ENCODE measurements around the gene CYS1. TPM values are rescaled to one million over a fixed set of nuclear protein-coding genes. Genes with fewer than 3 reads are reported as not detected.
"Not testable (repeated sequence)": the region's sequence is repeated elsewhere in the genome, so short reads cannot be mapped to it uniquely, and the experiment has no call there.

CYS1 gene
- total RNA-seq, 2 experiments from 2014 or later, result 0.68 TPM; not detected in 1

DNA sequence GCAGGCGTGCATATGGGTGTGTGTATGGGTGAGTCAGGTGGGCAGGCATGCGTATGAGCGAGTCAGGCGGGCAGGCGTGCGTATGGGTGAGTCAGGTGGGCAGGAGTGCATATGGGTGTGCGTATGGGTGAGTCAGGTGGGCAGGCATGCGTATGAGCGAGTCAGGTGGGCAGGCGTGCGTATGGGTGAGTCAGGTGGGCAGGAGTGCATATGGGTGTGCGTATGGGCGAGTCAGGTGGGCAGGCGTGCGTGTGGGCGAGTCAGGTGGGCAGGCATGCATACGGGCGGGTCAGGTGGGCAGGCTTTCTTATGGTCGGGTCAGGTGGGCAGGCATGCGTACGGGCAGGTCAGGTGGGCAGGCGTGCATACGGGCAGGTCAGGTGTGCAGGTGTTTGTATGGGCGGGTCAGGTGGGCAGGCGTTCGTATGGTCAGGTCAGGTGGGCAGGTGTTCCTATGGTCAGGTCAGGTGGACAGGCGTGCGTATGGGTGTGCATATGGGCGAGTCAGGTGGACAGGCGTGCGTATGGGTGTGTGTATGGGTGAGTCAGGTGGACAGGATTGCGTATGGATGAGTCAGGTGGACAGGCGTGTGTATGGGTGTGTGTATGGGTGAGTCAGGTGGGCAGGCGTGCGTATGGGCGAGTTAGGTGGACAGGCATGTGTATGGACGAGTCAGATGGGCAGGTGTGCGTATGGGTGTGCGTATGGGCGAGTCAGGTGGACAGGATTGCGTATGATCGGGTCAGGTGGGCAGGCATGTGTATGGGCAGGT lies 65.6 kb downstream of the CYS1 start:
- Histone ChIP-seq H2AFZ (ENCODE audit: low read length) (no peak overlapping the region), H3K4me3 (ENCODE audit: low read depth, low read length, poor library complexity, severe bottlenecking) (no peak overlapping the region), H4K20me1 (ENCODE audit: insufficient read depth, low read length) (no peaks in the 10 kb centered on the region), H3K9me3 (ENCODE audit: low read length) (no peaks in the 10 kb centered on the region), H3K27ac (ENCODE audit: low read depth, low read length, poor library complexity, severe bottlenecking) (no peak overlapping the region), H3K4me1 (ENCODE audit: insufficient read depth, low read length, poor library complexity, severe bottlenecking) (no peaks in the 10 kb centered on the region), H3K79me2 (ENCODE audit: insufficient read depth, low read depth, low read length) (no peaks in the 10 kb centered on the region), H3K36me3 (ENCODE audit: insufficient read depth, low read length) (no peaks in the 10 kb centered on the region), H3K4me2 (ENCODE audit: low read length) (no peak overlapping the region), H3K9me2 (ENCODE audit: insufficient read depth, low read length) (no peaks in the 10 kb centered on the region)
- CTCF ChIA-PET (ENCODE audit: unreplicated experiment), result no interaction called here
- intact Hi-C loops (cut with micrococcal nuclease; ENCODE audit: unreplicated experiment), result no loop called here
- BruUV-seq (replicated peaks), result no TSS peak
- TF ChIP-seq, protein P1, sequence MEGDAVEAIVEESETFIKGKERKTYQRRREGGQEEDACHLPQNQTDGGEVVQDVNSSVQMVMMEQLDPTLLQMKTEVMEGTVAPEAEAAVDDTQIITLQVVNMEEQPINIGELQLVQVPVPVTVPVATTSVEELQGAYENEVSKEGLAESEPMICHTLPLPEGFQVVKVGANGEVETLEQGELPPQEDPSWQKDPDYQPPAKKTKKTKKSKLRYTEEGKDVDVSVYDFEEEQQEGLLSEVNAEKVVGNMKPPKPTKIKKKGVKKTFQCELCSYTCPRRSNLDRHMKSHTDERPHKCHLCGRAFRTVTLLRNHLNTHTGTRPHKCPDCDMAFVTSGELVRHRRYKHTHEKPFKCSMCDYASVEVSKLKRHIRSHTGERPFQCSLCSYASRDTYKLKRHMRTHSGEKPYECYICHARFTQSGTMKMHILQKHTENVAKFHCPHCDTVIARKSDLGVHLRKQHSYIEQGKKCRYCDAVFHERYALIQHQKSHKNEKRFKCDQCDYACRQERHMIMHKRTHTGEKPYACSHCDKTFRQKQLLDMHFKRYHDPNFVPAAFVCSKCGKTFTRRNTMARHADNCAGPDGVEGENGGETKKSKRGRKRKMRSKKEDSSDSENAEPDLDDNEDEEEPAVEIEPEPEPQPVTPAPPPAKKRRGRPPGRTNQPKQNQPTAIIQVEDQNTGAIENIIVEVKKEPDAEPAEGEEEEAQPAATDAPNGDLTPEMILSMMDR (conservative IDR thresholded peaks at IDR 0.05; ENCODE audit: low read length), result no peak
- no peak for TF ChIP-seq EZH2phosphoT487 (IDR thresholded peaks at IDR 0.05; ENCODE audit: borderline replicate concordance, low read depth, low read length)
- POLR2A ChIA-PET, result no interaction called here
- no peak for DNase-seq (ENCODE audit: low spot score)

GRCh38 chr2:10013651-10014417 lies 66.4 kb downstream of the CYS1 start:
- H4K20me1 ChIP-seq (ENCODE audit: insufficient read depth, low read length); H3K4me3 ChIP-seq (ENCODE audit: low read depth, low read length, poor library complexity, severe bottlenecking); H3K4me1 ChIP-seq (ENCODE audit: insufficient read depth, low read length, poor library complexity, severe bottlenecking); H3K9me2 ChIP-seq (ENCODE audit: insufficient read depth, low read length); intact Hi-C loops (cut with micrococcal nuclease; ENCODE audit: unreplicated experiment); H3K36me3 ChIP-seq (ENCODE audit: insufficient read depth, low read length); H3K9me3 ChIP-seq (ENCODE audit: low read length); POLR2A ChIA-PET; H3K79me2 ChIP-seq (ENCODE audit: insufficient read depth, low read depth, low read length); BruUV-seq (replicated peaks); DNase-seq (ENCODE audit: low spot score); CTCF ChIA-PET (ENCODE audit: unreplicated experiment); H3K27ac ChIP-seq (ENCODE audit: low read depth, low read length, poor library complexity, severe bottlenecking); H2AFZ ChIP-seq (ENCODE audit: low read length); H3K4me2 ChIP-seq (ENCODE audit: low read length): not testable (repeated sequence)

- Histone ChIP-seq H2AFZ (ENCODE audit: low read length) (no peak overlapping the region), H3K4me2 (ENCODE audit: low read length) (no peak overlapping the region), H3K79me2 (ENCODE audit: insufficient read depth, low read depth, low read length) (no peaks in the 10 kb centered on the region), H3K36me3 (ENCODE audit: insufficient read depth, low read length) (no peaks in the 10 kb centered on the region), H3K9me3 (ENCODE audit: low read length) (no peaks in the 10 kb centered on the region), H3K4me1 (ENCODE audit: insufficient read depth, low read length, poor library complexity, severe bottlenecking) (no peaks in the 10 kb centered on the region), H3K9me2 (ENCODE audit: insufficient read depth, low read length) (no peaks in the 10 kb centered on the region), H4K20me1 (ENCODE audit: insufficient read depth, low read length) (no peaks in the 10 kb centered on the region), H3K27ac (ENCODE audit: low read depth, low read length, poor library complexity, severe bottlenecking) (no peak overlapping the region), H3K4me3 (ENCODE audit: low read depth, low read length, poor library complexity, severe bottlenecking) (no peak overlapping the region)
- no peak for DNase-seq (ENCODE audit: low spot score)
- BruUV-seq (replicated peaks), result no TSS peak
- ChIA-PET POLR2A (no interaction called here), CTCF (ENCODE audit: unreplicated experiment) (no interaction called here)
- TF ChIP-seq, protein P1 (conservative IDR thresholded peaks at IDR 0.05; ENCODE audit: low read length), result no peak
- no peak for TF ChIP-seq EZH2phosphoT487 (IDR thresholded peaks at IDR 0.05; ENCODE audit: borderline replicate concordance, low read depth, low read length)
- intact Hi-C loops (cut with micrococcal nuclease; ENCODE audit: unreplicated experiment), result no loop called here
Observed at GRCh38 chr2:10012963-10013461, 67.2 kb downstream of the CYS1 start.

- H3K79me2 ChIP-seq (ENCODE audit: insufficient read depth, low read depth, low read length); DNase-seq (ENCODE audit: low spot score); POLR2A ChIA-PET; H3K27ac ChIP-seq (ENCODE audit: low read depth, low read length, poor library complexity, severe bottlenecking); H3K9me3 ChIP-seq (ENCODE audit: low read length); H2AFZ ChIP-seq (ENCODE audit: low read length); H4K20me1 ChIP-seq (ENCODE audit: insufficient read depth, low read length); H3K9me2 ChIP-seq (ENCODE audit: insufficient read depth, low read length); BruUV-seq (replicated peaks); H3K4me2 ChIP-seq (ENCODE audit: low read length); H3K36me3 ChIP-seq (ENCODE audit: insufficient read depth, low read length); CTCF ChIA-PET (ENCODE audit: unreplicated experiment); H3K4me1 ChIP-seq (ENCODE audit: insufficient read depth, low read length, poor library complexity, severe bottlenecking); H3K4me3 ChIP-seq (ENCODE audit: low read depth, low read length, poor library complexity, severe bottlenecking); intact Hi-C loops (cut with micrococcal nuclease; ENCODE audit: unreplicated experiment): not testable (repeated sequence)
Observed at GRCh38 chr2:10012366-10012962, 67.7 kb downstream of the CYS1 start.
